ENCODE measurements around the gene NLRP14. TPM values are rescaled to one million over a fixed set of nuclear protein-coding genes. Genes with fewer than 3 reads are reported as not detected.

The NLRP14 gene
- total RNA-seq, 2 donors from 2014 or later, result under 0.01 to 0.33 TPM

- intact Hi-C loops (cut with DNase I), result no loop called here
- 100% methylated on average over 1 of the region's 1 CpG for WGBS, 2 donors
These were observed 6.2 kb upstream of the NLRP14 start for GRCh38 chr11:7014118-7014517.

GRCh38 chr11:7016011-7016410, 4.3 kb upstream of the NLRP14 start:
- DNase-seq, result no peak
- TF ChIP-seq POLR2A (IDR thresholded peaks at IDR 0.05) (no peak), CTCF (IDR thresholded peaks at IDR 0.05) (no peak)
- 53 to 73% methylated on average over 1 of the region's 1 CpG for WGBS, 2 donors
- intact Hi-C loops (cut with DNase I), result no loop called here
- Histone ChIP-seq H3K27ac (no peak overlapping the region), H3K27me3 (no peaks in the 10 kb centered on the region), H3K4me1 (peaks cover 16% of the 10 kb centered on the region), H3K4me3 (no peak overlapping the region), H3K9me3 (no peaks in the 10 kb centered on the region), H3K36me3 (replicated peaks in 1 of 2; ENCODE audit: insufficient read depth in 1 of 2, low read depth in 2 of 2) (no peaks in the 10 kb centered on the region)
- no peak for ATAC-seq

More at GRCh38 chr11:7014118-7014517, 6.2 kb upstream of the NLRP14 start:
- H3K36me3 ChIP-seq (replicated peaks in 1 of 2; ENCODE audit: insufficient read depth in 1 of 2, low read depth in 2 of 2), result no peaks in the 10 kb centered on the region
- no peak for DNase-seq
- ATAC-seq, result no peak
- peaks cover 6% of the 10 kb centered on the region for H3K4me1 ChIP-seq
- TF ChIP-seq POLR2A (IDR thresholded peaks at IDR 0.05), result no peak
- TF ChIP-seq CTCF (IDR thresholded peaks at IDR 0.05), result no peak
- no peak overlapping the region for H3K27ac ChIP-seq
- no peaks in the 10 kb centered on the region for H3K9me3 ChIP-seq
- no peak overlapping the region for H3K4me3 ChIP-seq
- H3K27me3 ChIP-seq, result no peaks in the 10 kb centered on the region

GRCh38 chr11:7019500-7020182, 638 bp upstream of the NLRP14 start:
- no peak for TF ChIP-seq CTCF (IDR thresholded peaks at IDR 0.05)
- no peak for TF ChIP-seq POLR2A (IDR thresholded peaks at IDR 0.05)
- H3K4me3 ChIP-seq, result peak overlapping the region; percentile 34 to 77
- peaks cover 18% of the 10 kb centered on the region for H3K4me1 ChIP-seq
- WGBS, 2 donors, result 3 to 4% methylated on average over 25 to 26 of the region's 26 CpGs
- H3K9me3 ChIP-seq, result no peaks in the 10 kb centered on the region
- no peaks in the 10 kb centered on the region for H3K36me3 ChIP-seq (replicated peaks in 1 of 2; ENCODE audit: insufficient read depth in 1 of 2, low read depth in 2 of 2)
- intact Hi-C loops (cut with DNase I), result no loop called here
- ATAC-seq, result peak; percentile 10
- H3K27ac ChIP-seq, result peak overlapping the region; percentile 11 to 84 (median 73)
- no peaks in the 10 kb centered on the region for H3K27me3 ChIP-seq
- peak; percentile 8 to 35 (median 25) for DNase-seq

- H3K36me3 ChIP-seq (replicated peaks in 1 of 2; ENCODE audit: insufficient read depth in 1 of 2, low read depth in 2 of 2), result no peaks in the 10 kb centered on the region
- intact Hi-C loops (cut with DNase I), result no loop called here
- ATAC-seq, result no peak
- H3K4me1 ChIP-seq, result peaks cover 18% of the 10 kb centered on the region
- no peak overlapping the region for H3K27ac ChIP-seq
- H3K9me3 ChIP-seq, result no peaks in the 10 kb centered on the region
- H3K4me3 ChIP-seq, result no peak overlapping the region
- DNase-seq, result no peak
- WGBS, 2 donors, result 79 to 86% methylated on average over 5 of the region's 5 CpGs
- TF ChIP-seq CTCF (IDR thresholded peaks at IDR 0.05), result no peak
- no peak for TF ChIP-seq POLR2A (IDR thresholded peaks at IDR 0.05)
- H3K27me3 ChIP-seq, result no peaks in the 10 kb centered on the region
These were observed 1.0 kb downstream of the NLRP14 start for GRCh38 chr11:7021318-7021717.

- ATAC-seq, result no peak
- Histone ChIP-seq H3K4me3 (no peak overlapping the region), H3K36me3 (replicated peaks in 1 of 2; ENCODE audit: insufficient read depth in 1 of 2, low read depth in 2 of 2) (no peaks in the 10 kb centered on the region), H3K4me1 (no peaks in the 10 kb centered on the region), H3K9me3 (no peaks in the 10 kb centered on the region), H3K27me3 (no peaks in the 10 kb centered on the region), H3K27ac (no peak overlapping the region)
- WGBS, 2 donors, result 82 to 93% methylated on average over 3 of the region's 3 CpGs
- intact Hi-C loops (cut with DNase I), result no loop called here
- no peak for DNase-seq
- no peak for TF ChIP-seq POLR2A (IDR thresholded peaks at IDR 0.05)
- no peak for TF ChIP-seq CTCF (IDR thresholded peaks at IDR 0.05)
These were observed 7.9 kb downstream of the NLRP14 start for GRCh38 chr11:7028141-7028540.

All from body of pancreas (tissue), 4 donors.